K562 (cell line): ENCODE results near the gene DAGLB. TPM values are rescaled to one million over a fixed set of nuclear protein-coding genes. Genes with fewer than 3 reads are reported as not detected.
"Not testable (repeated sequence)": the region's sequence is repeated elsewhere in the genome, so short reads cannot be mapped to it uniquely, and the experiment has no call there.

Source experiments
- ATAC-seq: fragments of 200-7000 bp; cut with Tn5 transposase; 3 replicates; pipeline ENCODE4 v1.9.1; 2020; ENCODE audit warnings: moderate library complexity
- BruUV-seq: library from RNA; stranded (reverse); fragments of 400-500 nt; replicated peaks from 2 replicates; lab custom pipeline; 2021; lab: Mats Ljungman, UMichigan
- CTCF ChIA-PET: fragments of 300-600 bp; formaldehyde crosslinking; extraction: SDS; loops from one replicate; lab custom pipeline; 2021; ENCODE audit warnings: low intra/inter-chr PET ratio; lab: Yijun Ruan, JAX
- POLR2A ChIA-PET: fragments of 300-600, 350-650 bp; sonication (Branson Sonifier 250); formaldehyde crosslinking; extraction: SDS; loops from one replicate; lab custom pipeline; 2021; ENCODE audit warnings: antibody characterized with exemption, inconsistent platforms; lab: Yijun Ruan, JAX
- DNase-seq, 4 experiments: peaks; one replicate each; pipeline versions ENCODE4 v3.0.0 to v3.0.0-alpha.2; 2011 to 2018; ENCODE audit warnings: low spot score in 3 of 4, mixed read lengths in 3 of 4; ENCODE audit errors: extremely low read depth in 1 of 4
- FAIRE-seq: peaks from 2 replicates; lab custom pipeline; 2011; peaks lifted over from hg19 to GRCh38; lab: Jason Lieb, UNC
- H2AFZ ChIP-seq: 2 replicates; pipeline ENCODE4 v1.6.0; 2011; ENCODE audit warnings: low read depth, low read length, control low read depth, inconsistent platforms
- H3K27ac ChIP-seq: fragments of 200-600 bp; 3 replicates; pipeline ENCODE4 v1.8.0; 2011; ENCODE audit warnings: low read depth, mild to moderate bottlenecking, control low read depth, inconsistent platforms, low read length, moderate library complexity, mixed read lengths; ENCODE audit errors: extremely low read depth
- H3K27me3 ChIP-seq, 2 experiments: fragments of 300-600 bp in 1 of 2; 2 replicates in 1 of 2; 3 replicates in 1 of 2; pipeline versions ENCODE4 v1.6.0 to v1.8.0; 2011; ENCODE audit warnings: inconsistent platforms in 2 of 2, low read length in 2 of 2, mild to moderate bottlenecking in 1 of 2, mixed read lengths in 1 of 2, moderate library complexity in 1 of 2; ENCODE audit not compliant: control insufficient read depth in 2 of 2, insufficient read depth in 2 of 2
- H3K36me3 ChIP-seq: fragments of 300-600 bp; 3 replicates; pipeline ENCODE4 v1.8.0; 2011; ENCODE audit warnings: mild to moderate bottlenecking, low read length, inconsistent platforms; ENCODE audit not compliant: control insufficient read depth, insufficient read depth
- H3K4me1 ChIP-seq, 2 experiments: fragments of 200-600 bp in 1 of 2; replicated peaks in 1 of 2; 2 replicates in 1 of 2; 3 replicates in 1 of 2; pipeline versions ENCODE4 v1.5.1 to v1.8.0; 2011; ENCODE audit warnings: inconsistent platforms in 2 of 2, low read length in 2 of 2, mild to moderate bottlenecking in 1 of 2, mixed read lengths in 1 of 2, moderate library complexity in 1 of 2; ENCODE audit not compliant: control insufficient read depth in 2 of 2, insufficient read depth in 2 of 2
- H3K4me2 ChIP-seq: 2 replicates; pipeline ENCODE4 v1.6.1; 2011; ENCODE audit warnings: low read length, control low read depth, inconsistent platforms, mixed read lengths; ENCODE audit not compliant: insufficient read depth
- H3K4me3 ChIP-seq: fragments of 200-600 bp; sonication (generic), shearing (Covaris generic); 2 replicates; pipeline ENCODE4 v1.5.1; 2016; ENCODE audit warnings: control low read depth, inconsistent platforms
- H3K79me2 ChIP-seq: fragments of 200-600 bp; 3 replicates; pipeline ENCODE4 v1.8.0; 2011; ENCODE audit warnings: low read length, inconsistent platforms; ENCODE audit not compliant: control insufficient read depth, insufficient read depth
- H3K9ac ChIP-seq, 2 experiments: 2 replicates each; pipeline versions ENCODE4 v1.6.0 to v1.6.1; 2011; ENCODE audit warnings: low read depth in 2 of 2, low read length in 2 of 2, control low read depth in 1 of 2, inconsistent platforms in 1 of 2, mild to moderate bottlenecking in 1 of 2, mixed read lengths in 1 of 2; ENCODE audit not compliant: insufficient read depth in 1 of 2
- H3K9me1 ChIP-seq: one replicate; pipeline ENCODE4 v1.6.0; 2011; ENCODE audit warnings: inconsistent platforms, mild to moderate bottlenecking, low read length, moderate library complexity; ENCODE audit not compliant: control insufficient read depth, insufficient read depth
- H3K9me3 ChIP-seq: replicated peaks from 2 replicates; pipeline ENCODE4 v1.5.1; 2011; ENCODE audit warnings: low read depth, low read length, inconsistent platforms; ENCODE audit not compliant: control insufficient read depth, insufficient read depth
- H4K20me1 ChIP-seq: replicated peaks from 2 replicates; pipeline ENCODE4 v1.6.1; 2011; ENCODE audit warnings: low read length, inconsistent platforms, mixed read lengths; ENCODE audit not compliant: control insufficient read depth, insufficient read depth
- RBFOX2 ChIP-seq: fragments of 200-400 bp; formaldehyde crosslinking; IDR thresholded peaks from 2 replicates; pipeline ENCODE4 v1.6.1; 2017; ENCODE audit warnings: low read depth, mild to moderate bottlenecking, low read length, moderate library complexity
- ZNF511 ChIP-seq: sonication (generic); formaldehyde crosslinking; IDR thresholded peaks from 2 replicates; pipeline ENCODE4 v1.8.0; 2022; ENCODE audit warnings: mild to moderate bottlenecking, missing genetic modification reagents
- WGBS: fragments of 100-300 bp; shearing (Covaris generic); methylation state at CpG from one replicate; pipeline ENCODE4 v1.1.6; 2016; ENCODE audit warnings: low coverage, mixed read lengths; ENCODE audit not compliant: insufficient coverage; ENCODE audit errors: missing lambda C conversion rate; 5-methylcytosine and 5-hydroxymethylcytosine counted together
- in situ Hi-C: fragments of 300-500 bp; cut with MboI; formaldehyde crosslinking; loops from 4 replicates; pipeline ENCODE4 v1.15.0; 2018; ENCODE audit warnings: inconsistent platforms, mixed read lengths
- intact Hi-C: fragments of 100-400 bp; cut with micrococcal nuclease; formaldehyde crosslinking; loops from 2 replicates; pipeline ENCODE4 v1.14.2; 2022
- polyA plus RNA-seq, 8 experiments: library from polyadenylated mRNA; depleted of rRNA in 4 of 8; stranded (reverse) in 5 of 8; unstranded in 3 of 8; fragments of >200 nt; fragmentation: Nextera tagmentation in 2 of 8; fragmentation: Illumina TruSeq in 1 of 8; extraction: Ambion mirVana in 2 of 8; extraction: Trizol in 1 of 8; gene quantifications; 2 replicates each; pipeline versions ENCODE4 v1.2.1 to v1.2.3, GENCODE V29; 2011 to 2014; ENCODE audit warnings: inconsistent platforms in 1 of 8, missing spikeins in 1 of 8
- total RNA-seq, 7 experiments: library from RNA; depleted of rRNA in 6 of 7; stranded (reverse); fragments of >200 nt in 6 of 7; fragmentation: Illumina TruSeq in 2 of 7; extraction: Trizol in 2 of 7; gene quantifications; 2 replicates each; pipeline versions ENCODE4 v1.2.1 to v1.2.3, GENCODE V29; 2011 to 2021; ENCODE audit warnings: low replicate concordance in 1 of 7
- TF ChIP-seq, protein P1 (sequence below): sonication (generic); IDR thresholded peaks from 2 replicates; pipeline ENCODE4 v1.6.1; 2016

The DAGLB gene
- total and polyA plus RNA-seq, 9 of the 15 experiments (the other 6 are each of a cell fraction or from before 2014, with no cell fraction given): 0.92 to 16.4 (median 9.3) TPM

DNA sequence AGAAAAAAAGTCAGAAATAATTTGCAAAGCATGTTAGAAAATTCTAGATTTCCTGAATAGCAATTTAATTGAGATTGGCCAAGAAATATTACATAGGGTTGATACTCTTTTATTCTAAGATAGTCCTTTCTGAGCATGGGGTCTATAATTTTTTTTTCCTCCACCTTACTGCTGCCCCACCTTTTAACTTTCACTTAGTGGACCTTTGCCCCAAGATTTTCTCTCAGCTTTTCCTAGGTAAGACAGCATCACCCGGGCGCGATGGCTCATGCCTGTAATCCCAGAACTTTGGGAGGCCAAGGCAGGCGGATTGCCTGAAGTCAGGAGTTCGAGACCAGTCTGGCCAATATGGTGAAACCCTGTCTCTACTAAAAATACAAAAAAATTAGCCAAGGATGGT, 69.2 kb downstream of the DAGLB start:
- Histone ChIP-seq H3K4me1 (peaks cover 21 to 35% of the 10 kb centered on the region in 2 experiments; a peak in 4 of 5 replicates), H4K20me1 (peaks cover 58% of the 10 kb centered on the region)
- BruUV-seq: not testable (repeated sequence)

DNA sequence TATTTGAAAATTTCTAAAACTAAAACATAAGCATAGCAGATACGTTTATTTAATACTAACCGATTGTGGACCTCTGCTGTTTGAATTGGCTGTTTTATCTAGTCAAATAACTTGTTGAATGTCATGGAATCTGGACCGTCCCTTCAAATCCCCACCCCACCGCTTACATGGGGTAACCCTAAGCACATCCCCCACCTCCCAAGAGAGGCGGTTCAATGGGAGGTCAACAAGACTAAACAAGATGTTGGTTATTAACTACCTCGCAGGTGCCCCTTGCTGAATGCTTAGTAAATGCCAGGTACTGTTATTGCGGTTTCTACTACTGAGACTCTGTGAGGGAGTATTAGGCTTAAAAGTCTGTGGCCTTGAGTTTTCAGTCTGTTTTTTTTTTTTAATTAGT, 70.9 kb downstream of the DAGLB start:
- TF ChIP-seq, protein P1, sequence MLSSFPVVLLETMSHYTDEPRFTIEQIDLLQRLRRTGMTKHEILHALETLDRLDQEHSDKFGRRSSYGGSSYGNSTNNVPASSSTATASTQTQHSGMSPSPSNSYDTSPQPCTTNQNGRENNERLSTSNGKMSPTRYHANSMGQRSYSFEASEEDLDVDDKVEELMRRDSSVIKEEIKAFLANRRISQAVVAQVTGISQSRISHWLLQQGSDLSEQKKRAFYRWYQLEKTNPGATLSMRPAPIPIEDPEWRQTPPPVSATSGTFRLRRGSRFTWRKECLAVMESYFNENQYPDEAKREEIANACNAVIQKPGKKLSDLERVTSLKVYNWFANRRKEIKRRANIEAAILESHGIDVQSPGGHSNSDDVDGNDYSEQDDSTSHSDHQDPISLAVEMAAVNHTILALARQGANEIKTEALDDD: peak; percentile 55
- TF ChIP-seq RBFOX2 (0 out of 2 replicates have a peak, but pooled peaks have one; percentile 5), ZNF511 (CRISPR knock-in tag) (no peak)
- intact Hi-C loops (no loop called here), in situ Hi-C loops (no loop called here)
- peaks cover 45% of the 10 kb centered on the region for H4K20me1 ChIP-seq
- peak overlapping the region; percentile 63 for H3K4me2 ChIP-seq
- H2AFZ ChIP-seq: no peak overlapping the region
- H3K27me3 ChIP-seq: no peaks in the 10 kb centered on the region
- peak overlapping the region; percentile 88; the same call in 1 of the 2 replicates for H3K4me3 ChIP-seq
- no peak overlapping the region; the same call in 2 of the 3 replicates for H3K27ac ChIP-seq
- ATAC-seq: no peak
- BruUV-seq: TSS peak; percentile 43
- no peaks in the 10 kb centered on the region for H3K9me3 ChIP-seq
- peaks cover 23 to 26% of the 10 kb centered on the region in 2 experiments; a peak in 4 of 5 replicates for H3K4me1 ChIP-seq
- FAIRE-seq: no peak
- peak overlapping the region; percentile 70 to 86; a peak in 2 of 4 replicates for H3K9ac ChIP-seq
- peak in 1 of 4 experiments; percentile 36 for DNase-seq
- ChIA-PET CTCF (interaction anchor here (0.6 kb wide), 1 partner anchor 12 kb away, joined by 4 read pairs; no protein-coding TSS in a partner anchor), POLR2A (interaction anchor here (0.5 to 1.2 kb wide), 5 partner anchors 10 to 213 kb away, joined by 3 to 6 read pairs (median 3); partner anchors contain the start of gene INTS15)
- H3K9me1 ChIP-seq: no peaks in the 10 kb centered on the region
- peaks cover 32% of the 10 kb centered on the region for H3K36me3 ChIP-seq
- WGBS: 30% methylated on average over 7 of the region's 7 CpGs
- H3K79me2 ChIP-seq: peaks cover 73% of the 10 kb centered on the region

More for the DNA sequence above, 69.2 kb downstream of the DAGLB start:
- H3K9me3 ChIP-seq, ATAC-seq, H3K9ac ChIP-seq, intact Hi-C loops, H3K9me1 ChIP-seq, in situ Hi-C loops: not testable (repeated sequence)
- POLR2A ChIA-PET: interaction anchor here (0.7 to 0.9 kb wide), 2 partner anchors 11 to 149 kb away, joined by 3 to 4 read pairs; no protein-coding TSS in a partner anchor
- peaks cover 91% of the 10 kb centered on the region for H3K79me2 ChIP-seq
- TF ChIP-seq RBFOX2: 0 out of 2 replicates have a peak, but pooled peaks have one; percentile 11
- TF ChIP-seq, all 486 proteins: peak for 1; not testable (repeated sequence) for 485
- H3K4me3 ChIP-seq, H3K27ac ChIP-seq, DNase-seq, CTCF ChIA-PET, H2AFZ ChIP-seq, FAIRE-seq, H3K4me2 ChIP-seq, H3K27me3 ChIP-seq: not testable (repeated sequence)
- WGBS: 90% methylated on average over 2 of the region's 5 CpGs
- peaks cover 37% of the 10 kb centered on the region for H3K36me3 ChIP-seq
